GM23248 (cell line): ENCODE data around the gene WHRN.

Experiments
- EZH2 ChIP-seq: fragments of 200-600 bp; sonication (generic); IDR thresholded peaks from 2 replicates; pipeline ENCODE4 v1.6.1; 2018; ENCODE audit warnings: antibody characterized with exemption, mild to moderate bottlenecking; ENCODE audit not compliant: insufficient read depth, poor library complexity, severe bottlenecking
- EZH2phosphoT487 ChIP-seq: fragments of 200-600 bp; sonication (generic); IDR thresholded peaks from 2 replicates; pipeline ENCODE4 v1.6.1; 2018; ENCODE audit warnings: antibody characterized with exemption, moderate library complexity, mild to moderate bottlenecking, low read depth; ENCODE audit not compliant: insufficient read depth

DNA sequence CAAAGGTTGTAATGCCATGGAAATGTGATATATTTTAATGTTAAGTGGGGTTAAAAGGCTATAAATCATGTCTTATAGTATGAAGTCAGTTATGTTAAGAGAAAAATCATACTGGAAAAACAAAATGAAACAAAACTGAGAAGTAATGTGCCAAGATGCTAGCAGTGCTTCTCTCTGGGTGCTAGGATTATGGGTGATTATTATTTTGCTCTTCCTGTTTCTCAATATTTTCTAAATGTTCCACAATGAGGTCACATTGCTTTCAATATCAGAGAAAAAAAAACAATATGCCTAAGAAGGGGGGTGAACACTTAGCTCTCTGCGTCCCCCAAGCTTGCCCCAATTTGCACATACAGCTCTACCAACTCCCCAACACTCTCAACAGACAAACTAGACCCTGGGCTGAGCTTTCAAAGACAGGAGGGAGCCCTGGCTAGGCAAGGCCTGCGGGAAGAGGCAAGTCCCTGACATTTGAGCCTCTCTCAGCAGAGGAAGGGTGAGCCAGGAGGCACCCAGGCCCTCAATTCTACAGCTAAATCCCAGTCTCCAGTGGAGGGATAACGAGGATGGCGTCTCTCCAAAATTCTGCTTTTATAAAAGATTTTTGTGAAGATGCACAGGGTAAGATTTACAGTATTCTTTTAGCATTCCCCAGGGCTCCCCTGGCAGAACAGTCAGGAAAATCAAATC lies 24.4 kb downstream of the WHRN start:
- TF ChIP-seq EZH2 (no peak), EZH2phosphoT487 (no peak)
